Stimulated activated CD8-positive, alpha-beta memory T cell treated with anti-CD3 and anti-CD28 coated beads, Interleukin-4, amount 100 ng/mL, for 1 hour (primary cell): Measurements from ENCODE around the gene PREX1.

ENCODE experiments used
- DNase-seq, 2 donors: peaks; one replicate each; pipeline ENCODE4 v3.0.0-alpha.2; 2020; ENCODE audit warnings: low read depth in 2 of 2, low spot score in 1 of 2

PREX1 gene

GRCh38 chr20:48706116-48706656 is 121.6 kb downstream of the PREX1 start:
- no peak for DNase-seq

GRCh38 chr20:48705240-48706115 is 122.3 kb downstream of the PREX1 start:
- no peak for DNase-seq

GRCh38 chr20:48704761-48705160 is 123.0 kb downstream of the PREX1 start:
- DNase-seq = no peak

GRCh38 chr20:48703511-48704219 is 124.1 kb downstream of the PREX1 start:
- DNase-seq = no peak

- no peak for DNase-seq
Measured at GRCh38 chr20:48703107-48703506, 124.7 kb downstream of the PREX1 start.

- DNase-seq = no peak
Measured at GRCh38 chr20:48702455-48702913, 125.3 kb downstream of the PREX1 start.

- no peak for DNase-seq
Measured at GRCh38 chr20:48701702-48702101, 126.1 kb downstream of the PREX1 start.

GRCh38 chr20:48698507-48699267 is 129.1 kb downstream of the PREX1 start:
- no peak for DNase-seq

GRCh38 chr20:48697845-48698491 is 129.8 kb downstream of the PREX1 start:
- DNase-seq = no peak

- no peak for DNase-seq
Measured at GRCh38 chr20:48696671-48697070, 131.1 kb downstream of the PREX1 start.

- no peak for DNase-seq
Measured at GRCh38 chr20:48695738-48696137, 132.1 kb downstream of the PREX1 start.

GRCh38 chr20:48695255-48695654 is 132.5 kb downstream of the PREX1 start:
- no peak for DNase-seq

- DNase-seq = no peak
Measured at GRCh38 chr20:48694381-48694865, 133.4 kb downstream of the PREX1 start.

GRCh38 chr20:48691523-48691922 is 136.3 kb downstream of the PREX1 start:
- no peak for DNase-seq

GRCh38 chr20:48690888-48691287 is 136.9 kb downstream of the PREX1 start:
- DNase-seq = no peak

- no peak for DNase-seq
Measured at GRCh38 chr20:48689874-48690571, 137.8 kb downstream of the PREX1 start.

- DNase-seq = no peak
Measured at GRCh38 chr20:48689388-48689787, 138.4 kb downstream of the PREX1 start.

GRCh38 chr20:48688579-48688978 is 139.2 kb downstream of the PREX1 start:
- DNase-seq = no peak

GRCh38 chr20:48687117-48687800 is 140.5 kb downstream of the PREX1 start:
- DNase-seq = no peak
